Thyroid gland (tissue), 4 donors: ENCODE results near the gene RYR2.

Experiments
- POLR2A ChIP-seq, 2 donors: fragments of 450-650 bp; IDR thresholded peaks; one replicate each; pipeline ENCODE4 v1.6.1; 2017; ENCODE audit warnings: antibody characterized with exemption in 2 of 2, mild to moderate bottlenecking in 2 of 2, moderate library complexity in 1 of 2
- TF ChIP-seq, protein P1 (sequence below), 6 experiments: fragments of 200-600 bp in 3 of 6; fragments of 450-650 bp in 3 of 6; sonication (generic) in 3 of 6; IDR thresholded peaks; one replicate each; pipeline ENCODE4 v1.5.1; 2016 to 2019; ENCODE audit warnings: antibody characterized with exemption in 6 of 6, mild to moderate bottlenecking in 2 of 6, inconsistent platforms in 1 of 6, moderate library complexity in 1 of 6

- TF ChIP-seq, protein P1, sequence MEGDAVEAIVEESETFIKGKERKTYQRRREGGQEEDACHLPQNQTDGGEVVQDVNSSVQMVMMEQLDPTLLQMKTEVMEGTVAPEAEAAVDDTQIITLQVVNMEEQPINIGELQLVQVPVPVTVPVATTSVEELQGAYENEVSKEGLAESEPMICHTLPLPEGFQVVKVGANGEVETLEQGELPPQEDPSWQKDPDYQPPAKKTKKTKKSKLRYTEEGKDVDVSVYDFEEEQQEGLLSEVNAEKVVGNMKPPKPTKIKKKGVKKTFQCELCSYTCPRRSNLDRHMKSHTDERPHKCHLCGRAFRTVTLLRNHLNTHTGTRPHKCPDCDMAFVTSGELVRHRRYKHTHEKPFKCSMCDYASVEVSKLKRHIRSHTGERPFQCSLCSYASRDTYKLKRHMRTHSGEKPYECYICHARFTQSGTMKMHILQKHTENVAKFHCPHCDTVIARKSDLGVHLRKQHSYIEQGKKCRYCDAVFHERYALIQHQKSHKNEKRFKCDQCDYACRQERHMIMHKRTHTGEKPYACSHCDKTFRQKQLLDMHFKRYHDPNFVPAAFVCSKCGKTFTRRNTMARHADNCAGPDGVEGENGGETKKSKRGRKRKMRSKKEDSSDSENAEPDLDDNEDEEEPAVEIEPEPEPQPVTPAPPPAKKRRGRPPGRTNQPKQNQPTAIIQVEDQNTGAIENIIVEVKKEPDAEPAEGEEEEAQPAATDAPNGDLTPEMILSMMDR (IDR thresholded peaks at IDR 0.05), result no peak
- no peak for TF ChIP-seq POLR2A (IDR thresholded peaks at IDR 0.05)
These were observed 769.6 kb downstream of the RYR2 start for GRCh38 chr1:237811633-237812032.
